GM12892 (cell line): Measurements from ENCODE around the gene UBR3.

Experiments
- DNase-seq: peaks from one replicate; pipeline ENCODE4 v3.0.0; 2011; ENCODE audit not compliant: insufficient read length
- FAIRE-seq: peaks from 2 replicates; lab custom pipeline; 2011; peaks lifted over from hg19 to GRCh38; lab: Jason Lieb, UNC
- POLR2A ChIP-seq: IDR thresholded peaks from 2 replicates; pipeline ENCODE4 v1.6.1; 2011; ENCODE audit warnings: low read depth, low read length, control low read depth
- POLR2AphosphoS5 ChIP-seq: IDR thresholded peaks from 2 replicates; pipeline ENCODE4 v1.6.1; 2011; ENCODE audit warnings: low read depth, low read length, control low read depth
- TAF1 ChIP-seq: IDR thresholded peaks from 2 replicates; pipeline ENCODE4 v1.6.1; 2011; ENCODE audit warnings: low read depth, mild to moderate bottlenecking, control low read depth, low read length, borderline replicate concordance

Gene UBR3

GRCh38 chr2:169966454-169966853 lies 139.2 kb downstream of the UBR3 start:
- FAIRE-seq: no peak
- TF ChIP-seq TAF1: no peak
- DNase-seq: no peak

- FAIRE-seq (no peak), DNase-seq (no peak)
- TF ChIP-seq POLR2AphosphoS5 (no peak), POLR2A (no peak)
These were observed 141.5 kb downstream of the UBR3 start for GRCh38 chr2:169968743-169969142.

DNA sequence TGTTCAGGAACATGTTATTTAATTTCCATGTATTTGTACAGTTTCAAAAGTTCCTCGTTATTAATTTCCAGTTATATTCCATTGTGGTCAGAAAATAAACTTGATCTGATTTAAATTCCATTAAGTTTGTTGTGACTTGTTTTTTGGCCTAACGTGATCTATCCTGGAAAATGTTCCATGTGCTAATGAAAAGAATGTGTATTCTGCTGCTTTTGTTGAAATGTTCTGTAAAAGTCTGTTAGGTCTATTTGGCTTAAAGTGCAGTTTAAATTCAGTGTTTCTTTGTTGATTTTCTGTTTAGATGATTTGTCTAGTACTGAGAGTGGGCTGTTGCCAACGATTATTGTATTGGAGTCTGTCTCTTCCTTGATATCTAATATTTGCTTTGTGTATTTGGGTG lies 148.0 kb downstream of the UBR3 start:
- DNase-seq: no peak
- peak; percentile 72 for FAIRE-seq
- TF ChIP-seq TAF1: no peak
- no peak for TF ChIP-seq POLR2AphosphoS5
- TF ChIP-seq POLR2A: no peak

GRCh38 chr2:169976335-169976851 lies 149.1 kb downstream of the UBR3 start:
- FAIRE-seq: no peak
- no peak for DNase-seq
- TF ChIP-seq TAF1: no peak
- TF ChIP-seq POLR2AphosphoS5: no peak
- TF ChIP-seq POLR2A: no peak

- FAIRE-seq (no peak), DNase-seq (no peak)
- TF ChIP-seq POLR2A (no peak), TAF1 (no peak), POLR2AphosphoS5 (no peak)
These were observed 150.3 kb downstream of the UBR3 start for GRCh38 chr2:169977530-169977929.

- DNase-seq (no peak), FAIRE-seq (no peak)
- TF ChIP-seq POLR2AphosphoS5: no peak
- TF ChIP-seq POLR2A: no peak
These were observed 151.3 kb downstream of the UBR3 start for GRCh38 chr2:169978402-169979017.

DNA sequence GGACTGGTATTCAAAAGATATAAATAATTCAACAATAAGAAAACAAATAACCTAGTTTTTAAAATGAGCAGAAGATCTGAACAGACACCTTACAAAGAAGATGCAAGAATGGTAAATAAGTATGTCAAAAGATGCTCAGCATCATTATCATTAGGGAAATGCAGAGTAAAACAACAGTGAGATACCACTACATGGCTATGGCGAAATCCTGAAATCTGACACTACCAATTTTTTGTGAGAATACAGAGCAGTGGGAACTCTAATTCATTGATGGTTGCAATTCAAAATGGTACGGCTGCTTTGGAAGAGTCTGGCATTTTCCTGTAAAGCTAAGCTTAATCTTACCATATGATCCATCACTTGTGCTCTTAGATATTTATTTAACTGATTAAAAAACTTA lies 151.8 kb downstream of the UBR3 start:
- no peak for TF ChIP-seq TAF1
- TF ChIP-seq POLR2AphosphoS5: no peak
- no peak for TF ChIP-seq POLR2A
- DNase-seq (no peak), FAIRE-seq (no peak)

GRCh38 chr2:169980001-169980400 lies 152.7 kb downstream of the UBR3 start:
- DNase-seq (no peak), FAIRE-seq (no peak)
- TF ChIP-seq POLR2AphosphoS5: no peak
- TF ChIP-seq TAF1: no peak
- TF ChIP-seq POLR2A: no peak

- FAIRE-seq (no peak), DNase-seq (no peak)
- TF ChIP-seq POLR2AphosphoS5 (no peak), TAF1 (no peak)
These were observed 153.4 kb downstream of the UBR3 start for GRCh38 chr2:169980643-169981042.

GRCh38 chr2:169982929-169983328 lies 155.7 kb downstream of the UBR3 start:
- DNase-seq (no peak), FAIRE-seq (peak; percentile 40)
- no peak for TF ChIP-seq POLR2A
- no peak for TF ChIP-seq POLR2AphosphoS5
- no peak for TF ChIP-seq TAF1

DNA sequence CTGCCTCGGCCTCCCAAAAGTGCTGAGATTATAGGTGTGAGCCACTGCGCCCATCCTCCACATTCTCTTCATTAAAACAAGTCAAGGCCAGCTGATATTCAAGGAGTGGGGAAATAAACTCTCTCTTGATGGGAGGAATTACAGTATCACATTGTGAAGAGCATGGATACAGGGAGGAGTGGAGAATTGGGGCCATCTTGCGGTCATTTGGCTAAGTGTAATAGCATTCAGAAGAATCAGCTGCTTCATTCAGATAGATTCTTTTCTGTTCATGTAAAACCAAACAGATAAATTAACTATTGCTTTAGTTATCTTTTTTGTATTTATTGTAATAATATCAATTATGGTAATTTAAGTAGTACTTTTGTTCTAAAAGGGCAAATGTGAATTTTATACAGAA lies 156.3 kb downstream of the UBR3 start:
- no peak for TF ChIP-seq TAF1
- TF ChIP-seq POLR2A: no peak
- TF ChIP-seq POLR2AphosphoS5: no peak
- DNase-seq (no peak), FAIRE-seq (no peak)

GRCh38 chr2:169984145-169984544 lies 156.9 kb downstream of the UBR3 start:
- DNase-seq: no peak
- no peak for FAIRE-seq
- TF ChIP-seq POLR2AphosphoS5: no peak
- TF ChIP-seq TAF1: no peak
- TF ChIP-seq POLR2A: no peak
